Neural progenitor cell (in vitro differentiated cells): Measurements from ENCODE around the gene RNF145. TPM values are rescaled to one million over a fixed set of nuclear protein-coding genes. Genes with fewer than 3 reads are reported as not detected.

ENCODE experiments used
- DNase-seq: peaks from one replicate; pipeline ENCODE4 v3.0.0-alpha.2; 2016; ENCODE audit warnings: low spot score
- H2AFZ ChIP-seq: fragments of 200-600 bp; sonication (generic); replicated peaks from 2 replicates; pipeline ENCODE4 v1.6.1; 2016; ENCODE audit warnings: antibody characterized with exemption
- H3F3A ChIP-seq: fragments of 200-600 bp; sonication (generic); 2 replicates; pipeline ENCODE4 v1.6.1; 2016; ENCODE audit warnings: antibody characterized with exemption, low read depth
- H3K27ac ChIP-seq: fragments of 200-600 bp; sonication (generic); 2 replicates; pipeline ENCODE4 v1.5.1; 2016; ENCODE audit warnings: mild to moderate bottlenecking
- H3K27me3 ChIP-seq: fragments of 200-600 bp; sonication (generic); 2 replicates; pipeline ENCODE4 v1.6.1; 2016; ENCODE audit warnings: mild to moderate bottlenecking, moderate library complexity
- H3K36me3 ChIP-seq: fragments of 200-600 bp; sonication (generic); 2 replicates; pipeline ENCODE4 v1.5.1; 2016
- H3K4me1 ChIP-seq: fragments of 200-600 bp; sonication (generic); 2 replicates; pipeline ENCODE4 v1.6.1; 2016; ENCODE audit warnings: mixed run types
- H3K4me2 ChIP-seq: fragments of 200-600 bp; sonication (generic); 2 replicates; pipeline ENCODE4 v1.6.1; 2016
- H3K4me3 ChIP-seq: fragments of 200-600 bp; sonication (generic); 2 replicates; pipeline ENCODE4 v1.5.1; 2016
- H3K79me2 ChIP-seq: fragments of 200-600 bp; sonication (generic); 2 replicates; pipeline ENCODE4 v1.6.1; 2016; ENCODE audit warnings: low read depth
- H3K9ac ChIP-seq: fragments of 200-600 bp; sonication (generic); 2 replicates; pipeline ENCODE4 v1.6.1; 2016
- H3K9me3 ChIP-seq: fragments of 200-600 bp; sonication (generic); 2 replicates; pipeline ENCODE4 v1.5.1; 2016; ENCODE audit warnings: low read depth
- H4K20me1 ChIP-seq: fragments of 200-600 bp; sonication (generic); 2 replicates; pipeline ENCODE4 v1.6.1; 2016; ENCODE audit warnings: low read depth
- H3K27ac Mint-ChIP-seq: 3 replicates; pipeline ENCODE4 v1.8.0; 2021; ENCODE audit warnings: mixed read lengths
- H3K27me3 Mint-ChIP-seq: 2 replicates; pipeline ENCODE4 v1.8.0; 2022; ENCODE audit warnings: low read depth, mild to moderate bottlenecking, inconsistent platforms, moderate library complexity, mixed read lengths; ENCODE audit not compliant: insufficient read depth
- H3K36me3 Mint-ChIP-seq: 3 replicates; pipeline ENCODE4 v1.8.0; 2021; ENCODE audit warnings: mixed read lengths
- H3K4me1 Mint-ChIP-seq: 3 replicates; pipeline ENCODE4 v1.8.0; 2021; ENCODE audit warnings: mixed read lengths
- H3K4me3 Mint-ChIP-seq: 3 replicates; pipeline ENCODE4 v1.8.0; 2021; ENCODE audit warnings: mild to moderate bottlenecking, moderate library complexity, mixed read lengths
- H3K9me3 Mint-ChIP-seq: 3 replicates; pipeline ENCODE4 v1.8.0; 2020; ENCODE audit warnings: mixed read lengths
- CTCF ChIP-seq: fragments of 200-600 bp; sonication (generic); IDR thresholded peaks from 2 replicates; pipeline ENCODE4 v1.5.1; 2017; ENCODE audit warnings: antibody characterized with exemption, mild to moderate bottlenecking
- EZH2 ChIP-seq: fragments of 200-600 bp; sonication (generic); IDR thresholded peaks from 2 replicates; pipeline ENCODE4 v1.6.1; 2017; ENCODE audit warnings: antibody characterized with exemption, mild to moderate bottlenecking, moderate library complexity
- EZH2phosphoT487 ChIP-seq: fragments of 200-600 bp; sonication (generic); IDR thresholded peaks from 2 replicates; pipeline ENCODE4 v1.6.1; 2017; ENCODE audit warnings: antibody characterized with exemption
- total RNA-seq: library from RNA; depleted of rRNA; stranded (reverse); fragments of >200 nt; gene quantifications from 2 replicates; pipeline ENCODE4 v1.2.3, GENCODE V29; 2015; ENCODE audit warnings: low replicate concordance

RNF145 gene
- total RNA-seq, 1 donor from 2014 or later: 80.0 TPM

GRCh38 chr5:159187719-159188118 lies 21.6 kb downstream of the RNF145 start:
- H3K36me3 ChIP-seq: peaks cover 18% of the 10 kb centered on the region
- H3K4me3 Mint-ChIP-seq: no peak overlapping the region
- no peak overlapping the region for H3K4me3 ChIP-seq
- peaks cover 20% of the 10 kb centered on the region for H3K4me1 Mint-ChIP-seq
- H3K27me3 Mint-ChIP-seq: no peaks in the 10 kb centered on the region
- H3F3A ChIP-seq: peaks cover 13% of the 10 kb centered on the region
- peaks cover 31% of the 10 kb centered on the region for H3K36me3 Mint-ChIP-seq
- H3K9ac ChIP-seq: no peak overlapping the region
- no peak overlapping the region for H3K4me2 ChIP-seq
- peaks cover 24% of the 10 kb centered on the region for H4K20me1 ChIP-seq
- peaks cover 78% of the 10 kb centered on the region for H3K79me2 ChIP-seq
- no peak overlapping the region for H3K27ac Mint-ChIP-seq
- H2AFZ ChIP-seq: no peak overlapping the region
- TF ChIP-seq EZH2phosphoT487 (no peak), EZH2 (no peak), CTCF (no peak)
- H3K9me3 ChIP-seq: no peaks in the 10 kb centered on the region
- H3K27me3 ChIP-seq: no peaks in the 10 kb centered on the region
- H3K27ac ChIP-seq: no peak overlapping the region
- no peaks in the 10 kb centered on the region for H3K9me3 Mint-ChIP-seq
- peaks cover 29% of the 10 kb centered on the region for H3K4me1 ChIP-seq
- no peak for DNase-seq

GRCh38 chr5:159186319-159186718 lies 23.0 kb downstream of the RNF145 start:
- Histone ChIP-seq H2AFZ (no peak overlapping the region), H3K4me2 (peak overlapping the region; percentile 2), H3K27ac (no peak overlapping the region), H3K9me3 (no peaks in the 10 kb centered on the region), H3K4me1 (peaks cover 29% of the 10 kb centered on the region), H3K9ac (no peak overlapping the region), H4K20me1 (peaks cover 24% of the 10 kb centered on the region), H3F3A (peaks cover 13% of the 10 kb centered on the region), H3K4me3 (no peak overlapping the region), H3K79me2 (peaks cover 66% of the 10 kb centered on the region), H3K27me3 (no peaks in the 10 kb centered on the region), H3K36me3 (peaks cover 15% of the 10 kb centered on the region)
- Mint-ChIP-seq H3K27me3 (no peaks in the 10 kb centered on the region), H3K4me3 (no peak overlapping the region), H3K36me3 (peaks cover 28% of the 10 kb centered on the region), H3K9me3 (no peaks in the 10 kb centered on the region), H3K27ac (peak overlapping the region; percentile 74), H3K4me1 (peaks cover 20% of the 10 kb centered on the region)
- no peak for DNase-seq
- TF ChIP-seq EZH2 (no peak), CTCF (no peak), EZH2phosphoT487 (no peak)

- H4K20me1 ChIP-seq: peaks cover 24% of the 10 kb centered on the region
- peaks cover 25% of the 10 kb centered on the region for H3K36me3 Mint-ChIP-seq
- no peaks in the 10 kb centered on the region for H3K9me3 Mint-ChIP-seq
- TF ChIP-seq EZH2phosphoT487 (no peak), EZH2 (no peak), CTCF (no peak)
- H3F3A ChIP-seq: peaks cover 13% of the 10 kb centered on the region
- no peaks in the 10 kb centered on the region for H3K27me3 ChIP-seq
- H3K27ac ChIP-seq: peak overlapping the region; percentile 67
- H3K27me3 Mint-ChIP-seq: no peaks in the 10 kb centered on the region
- peaks cover 15% of the 10 kb centered on the region for H3K36me3 ChIP-seq
- H3K4me3 ChIP-seq: no peak overlapping the region
- H3K4me2 ChIP-seq: peak overlapping the region; percentile 2
- no peak overlapping the region for H2AFZ ChIP-seq
- no peak overlapping the region for H3K9ac ChIP-seq
- peaks cover 63% of the 10 kb centered on the region for H3K79me2 ChIP-seq
- H3K4me1 Mint-ChIP-seq: peaks cover 20% of the 10 kb centered on the region
- H3K9me3 ChIP-seq: no peaks in the 10 kb centered on the region
- no peak for DNase-seq
- H3K4me1 ChIP-seq: peaks cover 29% of the 10 kb centered on the region
- H3K4me3 Mint-ChIP-seq: no peak overlapping the region
- H3K27ac Mint-ChIP-seq: peak overlapping the region; percentile 74
Measured at GRCh38 chr5:159185773-159186172, 23.6 kb downstream of the RNF145 start.
